GM21447 (cell line): ENCODE results near the gene PDGFD.

ENCODE experiments used
- ATAC-seq: cut with Tn5 transposase; IDR thresholded peaks from one replicate; pipeline ENCODE4 v1.9.1; 2021; ENCODE audit not compliant: unreplicated experiment

The PDGFD gene

DNA sequence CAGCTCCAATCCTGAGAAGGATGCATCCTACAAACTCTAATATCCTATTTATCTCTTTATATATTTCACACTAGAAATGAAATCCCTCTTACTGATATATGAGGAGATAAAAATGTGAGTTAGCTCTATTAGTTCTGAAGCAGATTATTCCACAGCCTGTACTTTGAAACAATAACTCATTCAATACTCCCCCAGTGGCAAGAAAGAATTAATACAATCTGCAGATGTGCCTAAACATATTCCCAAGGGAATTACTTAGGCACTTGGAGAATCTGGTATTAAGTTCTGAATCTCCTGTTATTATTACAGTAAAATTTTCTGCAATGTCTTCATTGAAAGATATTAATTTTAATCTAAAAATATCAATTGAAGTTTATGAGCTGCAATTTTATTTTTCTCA is 68.2 kb downstream of the PDGFD start:
- ATAC-seq, result no peak

DNA sequence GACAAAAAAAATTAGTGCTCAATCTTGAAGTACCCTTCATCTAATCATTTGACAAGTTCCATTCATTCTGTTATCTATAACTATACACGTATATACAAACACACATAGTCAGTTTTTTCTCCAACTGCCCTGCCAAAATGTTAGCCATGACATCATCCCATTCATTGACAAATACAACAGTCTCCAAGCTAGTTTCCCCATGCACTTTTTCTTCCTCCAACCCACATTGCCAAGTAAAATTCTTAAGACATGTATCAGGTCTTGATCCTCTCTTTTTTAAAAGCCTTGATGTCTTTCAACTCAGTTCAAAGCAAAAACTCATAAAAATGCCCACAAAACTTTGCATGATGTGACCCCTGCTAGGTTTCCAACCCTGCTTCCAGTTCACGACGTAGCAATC is 69.4 kb downstream of the PDGFD start:
- no peak for ATAC-seq

DNA sequence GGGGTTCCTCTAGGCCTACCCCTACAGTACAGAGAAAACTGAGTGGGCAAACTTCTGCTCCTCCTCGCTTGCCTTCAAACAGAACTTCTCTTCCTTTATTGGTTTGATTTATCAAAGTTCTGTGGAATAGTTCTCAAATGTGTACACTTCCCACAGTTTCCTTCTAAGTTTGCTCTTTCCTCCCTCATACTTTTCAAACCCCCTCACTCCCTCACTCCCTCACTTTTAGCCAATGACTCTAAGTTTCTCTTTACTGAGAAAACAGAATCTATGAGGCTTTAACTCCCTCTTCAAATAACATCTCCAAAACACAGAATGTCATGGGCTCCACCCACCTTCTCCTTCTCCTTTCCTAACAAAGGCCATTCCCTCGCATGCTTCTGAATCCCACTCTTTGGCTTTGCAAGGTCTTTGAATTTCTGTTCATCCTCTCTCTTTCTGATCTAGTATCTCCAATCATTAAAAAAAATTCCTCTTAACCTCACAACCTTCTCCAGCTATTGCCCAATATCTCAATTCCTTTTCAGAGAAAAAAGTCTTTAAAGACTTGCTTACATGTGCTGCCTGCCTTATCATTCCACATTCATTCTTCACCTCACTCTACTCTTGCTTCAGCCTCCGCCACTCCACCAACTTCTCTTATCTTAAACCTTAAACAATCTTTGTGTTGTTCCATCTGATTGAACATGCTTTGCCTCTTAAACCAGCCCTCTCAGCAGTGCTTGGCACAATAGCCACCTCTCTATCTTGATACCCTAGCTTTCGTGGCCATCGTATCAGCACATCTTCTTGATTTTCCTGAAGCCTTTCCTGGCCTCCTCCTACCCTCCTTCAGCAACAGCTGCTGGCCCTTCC is 70.3 kb downstream of the PDGFD start:
- no peak for ATAC-seq

DNA sequence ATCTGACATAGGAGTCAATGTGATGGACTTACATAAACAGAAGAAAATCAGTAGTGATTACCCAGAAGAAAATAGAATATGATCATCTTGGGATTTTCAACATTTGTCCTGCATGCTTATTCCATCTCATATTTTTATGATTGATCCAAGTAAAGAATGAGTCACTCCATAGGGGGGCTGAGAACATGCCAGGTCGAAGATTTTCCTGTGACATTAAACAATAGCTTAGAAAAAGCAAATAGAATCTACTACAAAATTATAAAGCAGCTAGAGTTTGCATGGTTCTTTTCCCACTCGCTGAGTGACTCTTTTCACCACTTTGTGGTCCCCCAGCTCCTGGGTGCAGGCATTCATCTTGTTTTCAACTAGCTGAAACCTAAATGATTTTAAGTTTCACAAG is 71.2 kb downstream of the PDGFD start:
- no peak for ATAC-seq

DNA sequence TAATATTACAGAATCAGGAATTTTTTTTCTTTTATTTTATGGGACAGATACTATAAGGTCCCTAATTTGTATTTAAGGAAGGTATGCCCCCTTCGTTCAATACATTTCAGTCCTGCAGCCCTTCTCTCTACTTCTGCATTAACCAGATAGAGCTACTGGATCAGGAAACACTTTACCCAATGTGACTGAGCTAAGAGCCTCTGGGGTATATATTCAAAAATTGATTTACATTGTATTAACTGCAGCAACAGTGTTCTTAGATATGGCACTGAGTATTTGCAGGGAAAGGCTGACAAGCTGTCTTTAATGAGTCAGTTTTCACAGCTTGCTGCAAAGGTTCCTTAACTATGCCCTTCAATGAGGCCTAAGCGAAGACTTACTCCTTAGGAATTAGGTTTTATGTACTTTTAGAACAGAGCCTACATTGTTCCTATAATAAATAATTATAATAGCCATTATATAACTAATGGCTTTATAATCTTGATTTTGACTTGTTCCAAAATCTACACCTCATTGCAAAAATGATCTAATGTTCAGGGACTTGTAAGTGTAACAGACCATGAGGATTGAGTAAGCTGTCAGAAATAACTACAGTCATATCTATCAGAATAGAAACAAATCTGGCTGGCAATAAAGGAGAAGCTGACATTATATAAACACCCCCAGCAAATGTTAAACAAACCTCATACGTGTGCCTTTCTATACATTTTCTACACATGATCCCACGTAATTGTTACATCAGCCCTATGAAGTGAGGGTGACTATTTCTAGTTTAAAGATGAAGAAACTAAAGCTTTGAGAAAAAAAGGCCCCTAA is 72.5 kb downstream of the PDGFD start:
- no peak for ATAC-seq

DNA sequence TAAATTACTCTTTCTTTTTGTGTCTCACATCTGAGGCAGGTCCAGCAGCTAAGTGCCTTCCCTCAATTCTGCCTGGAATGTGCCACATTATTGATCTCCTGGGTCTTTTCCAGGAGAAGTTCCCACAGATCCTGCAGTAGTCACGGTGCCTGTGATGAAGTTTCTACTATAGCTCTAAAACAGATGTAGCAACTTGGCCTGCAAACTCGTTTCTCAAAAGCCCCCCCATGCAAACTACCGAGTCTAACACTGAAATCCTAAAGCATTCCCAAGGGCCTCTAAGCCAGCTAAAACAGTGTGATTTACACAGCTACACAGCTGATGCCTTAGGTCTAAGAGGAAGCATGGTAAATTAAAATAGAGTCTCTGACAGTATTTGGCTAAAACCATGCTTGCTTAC is 73.2 kb downstream of the PDGFD start:
- no peak for ATAC-seq

DNA sequence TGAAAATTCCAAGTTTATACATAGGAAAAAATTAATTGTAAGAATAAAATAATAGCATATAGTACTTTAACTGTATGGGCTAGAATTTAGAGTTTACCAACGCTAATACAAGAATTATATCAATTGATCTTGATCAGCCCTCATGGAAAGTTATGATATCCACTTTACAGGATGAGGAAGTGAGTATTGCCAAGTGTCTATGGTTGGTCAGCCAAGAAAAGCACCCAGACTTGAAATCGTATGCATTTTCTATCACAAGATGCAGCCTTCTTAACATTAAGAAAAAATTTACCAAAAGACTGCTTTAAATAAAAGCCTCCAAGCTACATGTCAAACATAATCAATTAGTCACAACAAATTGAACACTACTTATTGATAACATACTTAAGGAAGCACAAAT is 74.5 kb downstream of the PDGFD start:
- no peak for ATAC-seq

DNA sequence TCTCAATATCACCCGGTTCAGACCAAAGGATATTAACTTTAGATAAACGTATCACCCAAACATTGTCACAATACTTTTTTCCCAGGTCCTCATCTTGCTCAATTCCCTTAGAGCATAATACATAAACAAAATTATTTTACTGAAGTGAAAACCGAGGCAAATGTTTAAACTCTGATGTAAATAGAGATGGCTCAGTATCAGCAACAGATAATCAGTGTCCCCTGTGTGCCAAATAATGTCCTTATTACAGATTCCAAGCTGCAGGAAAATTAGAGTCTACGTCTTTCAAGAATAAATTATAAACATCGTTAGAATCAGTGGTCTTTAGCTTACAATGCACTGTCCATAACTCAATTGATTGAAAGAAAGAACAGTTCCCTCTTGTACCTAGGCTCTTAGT is 77.3 kb downstream of the PDGFD start:
- ATAC-seq, result no peak

DNA sequence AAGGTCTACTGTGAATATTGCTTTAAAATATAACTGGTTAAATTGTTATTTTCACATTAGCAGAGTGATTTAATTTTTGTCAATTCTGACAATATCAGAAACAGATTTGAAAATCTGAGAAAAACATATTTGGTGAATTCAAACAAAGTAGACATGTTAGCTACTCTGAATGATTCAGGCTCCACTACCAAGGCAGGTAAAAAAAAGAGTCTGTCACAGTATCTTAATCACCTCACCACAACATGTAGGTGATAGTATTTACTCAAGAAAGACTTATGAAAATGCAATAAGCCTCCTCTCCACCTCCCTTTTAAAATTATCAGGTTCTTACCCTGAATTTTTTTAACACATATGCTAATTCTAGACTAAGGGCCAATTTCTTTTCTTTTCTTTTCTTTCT is 85.0 kb downstream of the PDGFD start:
- no peak for ATAC-seq

DNA sequence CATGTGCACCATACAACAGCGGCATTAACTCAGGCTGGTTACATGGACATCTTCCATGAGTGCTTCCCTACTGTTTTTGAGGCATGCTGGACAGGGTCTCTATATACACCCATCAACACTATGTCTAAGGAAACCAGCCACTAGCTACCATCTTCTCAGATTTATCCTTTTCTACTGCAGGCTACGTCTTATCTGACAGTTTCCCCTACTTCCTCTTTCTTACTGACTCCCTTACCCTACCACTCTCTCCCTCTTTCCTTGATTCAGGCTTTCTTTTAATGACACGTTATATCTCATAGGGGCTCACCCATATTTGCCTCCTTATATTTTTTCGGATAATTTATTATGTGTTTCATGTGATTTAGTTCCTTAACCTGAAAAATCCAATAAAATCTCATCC is 85.7 kb downstream of the PDGFD start:
- no peak for ATAC-seq

DNA sequence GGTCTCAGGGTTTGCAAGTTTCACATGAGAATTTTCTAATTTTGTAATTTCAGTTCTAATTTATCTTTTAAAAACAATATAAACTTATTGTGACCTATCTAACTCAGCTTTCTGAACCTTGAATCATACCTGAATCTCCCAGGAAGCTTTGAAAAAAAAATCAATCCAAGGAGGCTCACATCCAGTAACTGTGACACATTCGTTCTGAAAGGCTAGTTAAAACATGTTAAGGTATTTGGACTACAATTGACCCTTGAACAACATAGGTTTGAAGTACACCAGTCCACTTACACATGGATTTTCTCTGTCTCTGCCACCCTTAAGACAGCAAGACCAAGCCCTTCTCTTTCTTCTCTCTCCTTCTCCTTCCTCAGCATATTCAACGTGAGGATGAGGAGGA is 87.5 kb downstream of the PDGFD start:
- ATAC-seq, result no peak

DNA sequence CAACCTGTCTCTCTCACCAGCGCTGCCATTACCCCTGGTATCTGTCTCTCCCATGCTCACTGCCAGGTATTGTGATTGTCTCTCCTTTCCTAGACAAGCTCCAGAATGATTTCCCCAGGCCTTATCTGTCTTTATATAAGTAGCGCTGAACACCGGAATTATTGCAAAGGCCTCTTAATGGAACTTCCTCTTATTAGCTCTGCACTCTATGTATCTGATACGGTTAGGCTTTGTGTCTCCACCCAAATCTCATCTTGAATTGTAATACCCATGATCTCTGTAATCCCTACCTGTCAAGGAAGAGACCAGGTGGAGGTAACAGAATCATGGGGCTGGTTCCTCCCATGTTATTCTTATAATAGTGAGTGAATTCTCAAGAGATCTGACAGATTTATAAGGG is 88.2 kb downstream of the PDGFD start:
- no peak for ATAC-seq

DNA sequence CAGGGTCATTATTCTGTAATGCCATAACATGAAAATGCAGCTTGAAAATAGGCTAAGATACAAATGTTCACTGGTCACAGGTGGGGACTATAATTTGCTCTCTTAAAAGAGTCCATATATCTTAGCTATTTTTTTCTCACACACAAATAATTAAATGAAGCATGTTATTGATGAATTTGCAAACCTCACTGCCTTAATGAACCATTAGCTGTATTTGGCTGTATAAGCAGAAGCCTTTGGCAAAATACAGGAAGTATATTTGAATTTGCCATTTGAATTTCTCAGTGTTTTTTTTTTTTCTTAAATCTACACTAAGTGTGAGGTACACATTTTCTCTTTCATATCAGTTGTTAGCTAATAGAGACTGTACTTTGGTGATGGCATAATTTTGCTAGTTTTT is 88.9 kb downstream of the PDGFD start:
- no peak for ATAC-seq

DNA sequence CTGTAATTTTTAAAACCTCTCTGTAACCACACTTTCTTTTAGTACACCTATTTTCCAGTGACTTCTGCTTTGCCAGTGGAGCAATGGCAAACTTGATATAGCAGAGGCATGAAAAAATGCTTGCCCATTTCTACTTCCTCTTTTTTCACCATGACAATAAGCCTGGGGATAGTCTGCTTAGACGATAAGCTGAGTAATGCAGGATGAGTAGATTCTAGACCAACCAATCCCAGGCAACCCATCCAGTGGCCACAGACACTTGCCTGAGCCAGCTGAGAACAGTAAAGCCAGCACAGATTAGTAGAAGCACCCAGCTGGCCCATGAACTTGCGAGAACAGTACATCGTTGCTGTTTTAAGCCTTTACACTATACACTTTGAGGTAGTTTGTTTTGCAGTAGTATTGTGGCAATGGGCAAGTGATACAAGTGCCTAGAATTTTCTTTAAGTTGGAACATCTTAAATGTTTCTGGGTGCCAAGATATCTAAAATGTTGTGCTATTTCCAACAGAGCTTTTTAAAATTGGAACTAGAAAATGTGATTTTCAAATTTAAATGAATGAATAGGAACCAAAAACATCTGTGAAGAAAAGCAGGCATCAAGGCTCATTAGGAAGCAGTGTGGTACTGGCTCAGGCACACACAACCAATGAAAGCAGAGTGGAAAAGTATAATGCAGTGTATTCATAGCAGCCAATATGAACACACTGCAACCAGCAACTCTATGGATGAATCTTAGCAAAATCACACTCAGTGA is 89.8 kb downstream of the PDGFD start:
- ATAC-seq, result peak; percentile 87

DNA sequence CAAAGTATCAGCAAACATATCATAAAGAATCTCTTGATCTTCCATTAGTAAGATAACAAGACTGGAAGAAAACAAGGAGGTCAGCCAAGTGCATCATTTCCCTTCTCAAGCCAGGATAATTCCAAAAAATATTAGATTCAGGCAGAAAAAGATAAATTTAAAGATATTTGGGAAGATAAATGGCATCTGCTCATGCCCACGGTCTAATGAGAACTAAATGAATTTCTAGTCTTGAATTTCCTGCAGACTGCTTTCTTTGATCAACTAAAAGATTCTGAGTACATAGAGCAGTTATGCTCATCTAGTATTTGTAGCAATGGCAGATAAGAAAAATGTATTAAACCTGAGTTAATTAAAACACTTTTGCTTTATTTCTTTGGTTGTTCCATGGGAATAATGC is 96.4 kb downstream of the PDGFD start:
- no peak for ATAC-seq

DNA sequence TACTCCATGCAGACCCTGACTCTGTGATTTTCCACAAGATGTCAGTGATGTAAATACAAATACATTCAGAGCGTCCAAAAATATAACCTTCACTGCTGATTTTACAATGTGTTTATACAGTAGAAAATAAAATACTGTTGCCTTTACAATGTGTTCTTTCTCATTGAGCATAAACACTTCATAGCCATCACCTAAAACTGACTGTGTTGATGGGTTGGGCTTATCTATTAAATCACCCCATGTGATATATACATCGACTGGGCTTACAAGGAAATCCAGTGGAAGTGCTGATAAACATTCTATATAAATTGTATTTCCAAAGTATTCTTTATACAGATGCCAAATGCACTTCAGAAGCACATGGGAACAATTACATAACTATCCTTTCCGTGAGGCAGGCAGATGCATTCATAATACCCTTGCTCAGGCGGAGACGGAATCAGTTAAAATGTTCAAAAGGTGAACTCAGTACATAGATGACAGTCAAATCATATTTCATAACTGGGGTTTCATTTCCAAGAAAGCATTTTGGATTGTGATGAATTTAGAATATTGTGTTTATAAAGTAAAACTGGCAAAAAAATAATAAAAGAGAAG is 99.8 kb downstream of the PDGFD start:
- ATAC-seq, result no peak

DNA sequence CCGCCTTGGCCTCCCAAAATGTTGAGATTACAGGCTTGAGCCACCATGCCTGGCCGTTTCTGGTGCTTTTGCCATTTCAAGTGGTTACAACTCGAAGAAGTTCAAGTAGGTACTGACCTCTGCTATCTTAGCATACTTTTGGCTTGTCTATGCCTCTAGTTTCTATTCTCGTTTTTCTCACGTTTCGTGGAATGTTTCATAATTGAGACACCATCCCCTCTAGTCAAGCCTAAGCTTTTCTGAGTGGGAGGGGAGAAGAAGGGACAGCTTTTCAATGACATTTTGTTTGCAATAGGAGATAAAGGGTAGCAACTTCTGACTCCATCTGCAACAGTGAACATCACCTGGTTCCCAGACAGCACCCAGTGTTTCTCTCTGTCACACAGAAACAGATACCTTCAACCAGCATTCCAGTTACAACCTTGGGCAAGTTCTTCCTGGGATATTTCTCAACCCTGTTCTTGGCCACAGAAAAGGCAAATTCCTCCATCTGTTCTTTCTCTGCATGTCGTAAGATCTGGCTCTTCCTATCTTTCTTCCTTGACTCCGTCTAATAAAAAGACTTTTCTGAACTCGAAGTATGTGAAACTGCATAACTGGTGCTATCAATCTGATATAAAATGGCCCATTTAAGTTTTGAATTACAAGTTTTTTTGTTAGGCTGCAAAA is 102.0 kb downstream of the PDGFD start:
- no peak for ATAC-seq

DNA sequence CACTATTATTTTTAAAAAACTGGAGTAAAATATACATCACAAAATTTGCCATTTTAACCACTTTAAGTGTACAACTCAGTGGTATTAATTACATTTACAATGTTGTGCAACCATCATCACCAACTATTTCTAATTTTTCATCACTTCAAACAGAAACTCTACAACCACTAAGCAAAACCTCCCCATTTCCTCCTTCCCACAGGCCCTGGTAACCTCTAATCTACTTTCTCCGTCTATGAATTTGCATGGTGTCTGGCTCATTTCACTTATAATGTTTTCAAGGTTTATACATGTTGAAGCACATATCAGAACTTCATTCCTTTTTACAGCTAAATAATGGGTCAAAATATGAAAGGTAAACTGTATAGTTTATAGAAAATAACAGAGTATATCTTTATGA is 103.1 kb downstream of the PDGFD start:
- ATAC-seq, result no peak

DNA sequence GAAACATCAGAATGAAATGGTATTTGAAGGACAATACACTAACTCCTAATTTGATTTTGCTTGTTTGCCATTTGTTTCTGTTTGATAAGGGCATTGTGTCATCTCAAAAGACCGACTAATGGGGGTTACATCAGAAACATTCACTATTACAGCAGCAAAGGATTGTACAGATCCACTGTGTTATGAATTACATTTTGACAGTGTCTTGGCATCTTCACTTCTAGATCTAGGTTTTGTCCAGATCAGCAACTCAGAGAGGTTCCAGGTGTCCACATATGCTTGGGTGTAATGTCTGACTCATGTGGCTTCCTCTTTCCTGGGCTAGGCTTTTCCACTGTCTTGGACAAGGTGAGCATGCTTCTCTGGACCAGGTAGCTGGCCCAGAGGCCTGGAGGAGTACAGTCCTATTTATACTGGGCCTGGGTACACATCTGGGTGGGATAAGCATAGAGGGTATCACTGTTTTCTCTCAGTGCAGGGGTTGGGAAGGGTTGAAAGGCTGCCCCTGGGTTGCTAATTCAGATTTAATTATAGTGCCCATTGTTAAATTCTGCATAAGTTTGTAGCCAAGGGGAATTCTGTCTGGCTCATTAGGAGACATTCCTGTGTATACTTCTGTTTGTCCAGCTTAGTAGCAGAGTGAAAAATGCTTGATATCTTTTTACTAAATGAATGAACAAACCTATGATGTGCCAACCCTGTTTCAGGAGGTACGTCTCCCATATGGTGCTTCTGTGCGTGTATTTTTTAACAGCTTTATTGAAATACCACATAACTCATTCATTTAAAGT is 103.7 kb downstream of the PDGFD start:
- ATAC-seq, result no peak

DNA sequence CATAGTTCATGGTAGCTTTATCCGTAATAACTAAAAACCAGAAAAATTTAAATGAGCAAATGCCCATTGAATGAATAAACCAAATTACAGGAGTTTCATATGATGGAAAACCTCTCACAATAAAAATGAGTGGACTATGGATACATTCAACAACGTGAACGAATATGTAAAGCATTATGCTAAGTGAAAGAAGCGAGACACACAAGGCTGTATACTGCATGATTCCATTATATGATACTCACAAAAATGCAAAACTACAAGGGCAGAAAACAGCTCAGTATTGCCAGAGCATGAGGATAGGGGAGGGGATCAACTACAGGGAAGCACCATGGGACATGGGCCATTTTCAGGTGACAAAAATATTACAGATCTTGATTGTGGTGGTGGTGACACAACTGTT is 105.3 kb downstream of the PDGFD start:
- ATAC-seq, result no peak
